Measurements from ENCODE around the gene TBL3. TPM values are rescaled to one million over a fixed set of nuclear protein-coding genes. Genes with fewer than 3 reads are reported as not detected.

The TBL3 gene
- total RNA-seq, 1 experiment from 2014 or later, result 51.3 TPM

DNA sequence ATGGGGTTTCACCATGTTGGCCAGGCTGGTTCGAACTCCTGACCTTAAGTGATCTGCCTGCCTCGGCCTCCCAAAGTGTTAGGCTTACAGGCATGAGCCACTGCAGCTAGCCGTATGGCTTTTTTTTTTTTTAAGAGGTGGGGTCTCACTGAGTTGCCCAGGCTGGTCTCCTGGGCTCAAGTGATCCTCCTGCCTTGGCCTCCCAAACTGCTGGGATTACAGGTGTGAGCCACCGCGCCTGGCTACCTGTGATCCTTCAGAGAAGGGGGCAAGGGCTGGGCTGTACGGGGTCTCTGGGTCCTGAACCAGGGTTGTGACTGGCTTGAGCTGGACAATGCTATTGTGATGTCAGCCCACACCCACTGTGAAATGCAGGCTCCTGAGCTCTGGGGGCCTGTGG lies 5.4 kb upstream of the TBL3 start, which contains the start of gene RNF151:
Gene RNF151, plus strand, starts transcription at position 397 of the 400 bp plus-strand sequence. CDS start 26 bp downstream, outside the sequence.
- Histone ChIP-seq H3K9me2 (ENCODE audit: insufficient read depth) (no peaks in the 10 kb centered on the region), H3K4me3 (peak within 1 kb of the TSS; percentile 83), H3K27me3 (ENCODE audit: insufficient read depth, low read depth) (no peaks in the 10 kb centered on the region), H3F3A (ENCODE audit: insufficient read depth, low read depth) (peaks cover 40% of the 10 kb centered on the region), H3K79me2 (ENCODE audit: low read depth) (peaks cover 63% of the 10 kb centered on the region), H2AFZ (no peak within 1 kb of the TSS), H3K4me1 (replicated peaks; ENCODE audit: insufficient read depth) (peaks cover 10% of the 10 kb centered on the region; the same call in 1 of the 2 replicates), H4K20me1 (ENCODE audit: insufficient read depth) (peaks cover 26% of the 10 kb centered on the region), H3K27ac (peak within 1 kb of the TSS; percentile 55; the same call in 1 of the 2 replicates), H3K9me3 (ENCODE audit: insufficient read depth, low read depth) (no peaks in the 10 kb centered on the region), H3K4me2 (peak within 1 kb of the TSS; percentile 96), H3K36me3 (ENCODE audit: low read depth) (peaks cover 22% of the 10 kb centered on the region)
- no TSS peak for BruUV-seq (replicated peaks)
- POLR2A ChIA-PET (ENCODE audit: unreplicated experiment), result no interaction called here
- intact Hi-C loops (cut with micrococcal nuclease; ENCODE audit: unreplicated experiment), result no loop called here
- no peak for DNase-seq
- TF ChIP-seq, protein P1, sequence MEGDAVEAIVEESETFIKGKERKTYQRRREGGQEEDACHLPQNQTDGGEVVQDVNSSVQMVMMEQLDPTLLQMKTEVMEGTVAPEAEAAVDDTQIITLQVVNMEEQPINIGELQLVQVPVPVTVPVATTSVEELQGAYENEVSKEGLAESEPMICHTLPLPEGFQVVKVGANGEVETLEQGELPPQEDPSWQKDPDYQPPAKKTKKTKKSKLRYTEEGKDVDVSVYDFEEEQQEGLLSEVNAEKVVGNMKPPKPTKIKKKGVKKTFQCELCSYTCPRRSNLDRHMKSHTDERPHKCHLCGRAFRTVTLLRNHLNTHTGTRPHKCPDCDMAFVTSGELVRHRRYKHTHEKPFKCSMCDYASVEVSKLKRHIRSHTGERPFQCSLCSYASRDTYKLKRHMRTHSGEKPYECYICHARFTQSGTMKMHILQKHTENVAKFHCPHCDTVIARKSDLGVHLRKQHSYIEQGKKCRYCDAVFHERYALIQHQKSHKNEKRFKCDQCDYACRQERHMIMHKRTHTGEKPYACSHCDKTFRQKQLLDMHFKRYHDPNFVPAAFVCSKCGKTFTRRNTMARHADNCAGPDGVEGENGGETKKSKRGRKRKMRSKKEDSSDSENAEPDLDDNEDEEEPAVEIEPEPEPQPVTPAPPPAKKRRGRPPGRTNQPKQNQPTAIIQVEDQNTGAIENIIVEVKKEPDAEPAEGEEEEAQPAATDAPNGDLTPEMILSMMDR (conservative IDR thresholded peaks at IDR 0.05), result no peak
- no peak for TF ChIP-seq EZH2 (IDR thresholded peaks at IDR 0.05; ENCODE audit: low read depth)
- CTCF ChIA-PET, result no interaction called here

DNA sequence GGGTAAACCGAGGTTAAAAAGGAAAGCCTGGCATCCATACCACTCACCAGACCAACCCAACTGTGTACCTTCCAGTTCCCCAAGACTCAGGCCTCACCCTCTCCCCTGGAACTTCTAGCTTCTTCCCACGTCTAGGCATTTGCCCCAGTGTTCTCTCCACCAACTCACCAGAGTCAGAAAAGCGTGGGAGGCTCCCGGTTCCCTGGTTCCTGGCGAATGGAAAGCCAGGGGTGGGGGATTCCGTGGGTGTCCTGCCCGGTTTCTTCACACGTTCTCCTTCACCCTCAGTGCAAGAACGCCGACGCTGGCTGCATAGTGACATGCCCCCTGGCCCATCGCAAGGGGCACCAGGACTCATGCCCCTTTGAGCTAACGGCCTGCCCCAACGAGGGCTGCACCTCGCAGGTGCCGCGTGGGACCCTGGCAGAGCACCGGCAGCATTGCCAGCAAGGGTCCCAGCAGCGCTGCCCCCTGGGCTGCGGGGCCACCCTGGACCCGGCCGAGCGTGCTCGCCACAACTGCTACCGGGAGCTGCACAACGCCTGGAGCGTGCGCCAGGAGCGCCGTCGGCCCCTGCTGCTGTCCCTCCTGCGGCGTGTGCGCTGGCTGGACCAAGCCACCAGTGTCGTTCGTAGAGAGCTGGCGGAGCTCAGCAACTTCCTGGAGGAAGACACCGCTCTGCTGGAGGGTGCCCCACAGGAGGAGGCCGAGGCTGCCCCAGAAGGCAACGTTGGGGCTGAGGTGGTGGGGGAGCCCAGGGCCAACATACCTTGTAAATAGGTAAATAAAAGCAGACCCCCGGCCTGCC lies 3.5 kb upstream of the TBL3 start:
- POLR2A ChIA-PET (ENCODE audit: unreplicated experiment), result no interaction called here
- BruUV-seq (replicated peaks), result no TSS peak

DNA sequence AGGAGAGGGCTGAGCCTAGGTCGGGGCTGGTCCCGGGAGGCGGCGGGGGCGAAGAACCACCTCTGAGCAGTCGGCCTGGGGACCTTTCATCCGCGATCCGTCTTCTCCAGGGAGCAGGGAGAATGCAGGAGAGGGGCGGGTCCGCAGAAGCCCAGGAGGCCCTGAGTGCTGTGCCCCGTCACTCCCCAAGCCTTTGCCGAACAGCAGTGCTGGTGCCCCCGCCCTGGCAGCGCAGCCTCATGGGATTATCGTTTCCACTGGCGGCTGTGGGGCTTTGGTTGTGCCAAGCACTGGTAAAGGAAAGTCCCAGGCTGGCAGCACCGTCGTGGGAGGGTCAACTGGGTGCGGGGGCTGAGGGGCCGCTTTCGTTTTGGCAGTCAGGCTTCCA lies 631 bp downstream of the TBL3 start:
- POLR2A ChIA-PET (ENCODE audit: unreplicated experiment), result no interaction called here
- Histone ChIP-seq H3K4me1 (replicated peaks; ENCODE audit: insufficient read depth) (peaks cover 16% of the 10 kb centered on the region), H3K9me2 (ENCODE audit: insufficient read depth) (no peaks in the 10 kb centered on the region), H3F3A (ENCODE audit: insufficient read depth, low read depth) (peaks cover 20% of the 10 kb centered on the region; the same call in 1 of the 2 replicates), H3K27ac (0 out of 2 replicates have a peak overlapping the region, but pooled peaks have one; percentile 36), H3K4me2 (peak overlapping the region; percentile 100), H3K27me3 (ENCODE audit: insufficient read depth, low read depth) (no peaks in the 10 kb centered on the region), H3K36me3 (ENCODE audit: low read depth) (peaks cover 3% of the 10 kb centered on the region; the same call in 1 of the 2 replicates), H3K9me3 (ENCODE audit: insufficient read depth, low read depth) (no peaks in the 10 kb centered on the region), H3K4me3 (peak overlapping the region; percentile 75), H3K79me2 (ENCODE audit: low read depth) (peaks cover 38% of the 10 kb centered on the region), H4K20me1 (ENCODE audit: insufficient read depth) (peaks cover 7% of the 10 kb centered on the region; the same call in 1 of the 2 replicates), H2AFZ (peak overlapping the region; percentile 89)
- CTCF ChIA-PET, result no interaction called here
- intact Hi-C loops (cut with micrococcal nuclease; ENCODE audit: unreplicated experiment), result no loop called here
- TF ChIP-seq EZH2 (IDR thresholded peaks at IDR 0.05; ENCODE audit: low read depth), result no peak
- TF ChIP-seq, protein P1 (conservative IDR thresholded peaks at IDR 0.05), result no peak
- BruUV-seq (replicated peaks), result no TSS peak
- no peak for DNase-seq

More for the DNA sequence above, 3.5 kb upstream of the TBL3 start:
- Histone ChIP-seq H4K20me1 (ENCODE audit: insufficient read depth) (peaks cover 8% of the 10 kb centered on the region), H3K79me2 (ENCODE audit: low read depth) (peaks cover 60% of the 10 kb centered on the region), H3K4me2 (no peak overlapping the region), H2AFZ (no peak overlapping the region), H3K9me3 (ENCODE audit: insufficient read depth, low read depth) (no peaks in the 10 kb centered on the region), H3K9me2 (ENCODE audit: insufficient read depth) (no peaks in the 10 kb centered on the region), H3K4me3 (no peak overlapping the region), H3K4me1 (replicated peaks; ENCODE audit: insufficient read depth) (peaks cover 18% of the 10 kb centered on the region), H3K27me3 (ENCODE audit: insufficient read depth, low read depth) (no peaks in the 10 kb centered on the region), H3K36me3 (ENCODE audit: low read depth) (peaks cover 8% of the 10 kb centered on the region), H3F3A (ENCODE audit: insufficient read depth, low read depth) (peaks cover 24% of the 10 kb centered on the region), H3K27ac (no peak overlapping the region)
- DNase-seq, result no peak
- intact Hi-C loops (cut with micrococcal nuclease; ENCODE audit: unreplicated experiment), result no loop called here
- CTCF ChIA-PET, result no interaction called here
- TF ChIP-seq, protein P1 (conservative IDR thresholded peaks at IDR 0.05), result no peak
- TF ChIP-seq EZH2 (IDR thresholded peaks at IDR 0.05; ENCODE audit: low read depth), result no peak
